ENCODE data around the gene SH2B2.

Gene SH2B2

GRCh38 chr7:102266541-102266940, 20.1 kb upstream of the SH2B2 start:
- no peak for DNase-seq (ENCODE audit: low spot score)
- FAIRE-seq = no peak

- FAIRE-seq = no peak
Measured at GRCh38 chr7:102268635-102269034, 18.0 kb upstream of the SH2B2 start.

GRCh38 chr7:102270178-102270887, 16.3 kb upstream of the SH2B2 start:
- DNase-seq (ENCODE audit: low spot score) = no peak
- no peak for FAIRE-seq

More at GRCh38 chr7:102268635-102269034, 18.0 kb upstream of the SH2B2 start:
- DNase-seq (ENCODE audit: low spot score) = no peak

- FAIRE-seq (no peak), DNase-seq (ENCODE audit: low spot score) (no peak)
Measured at GRCh38 chr7:102271158-102271798, 15.4 kb upstream of the SH2B2 start.

DNA sequence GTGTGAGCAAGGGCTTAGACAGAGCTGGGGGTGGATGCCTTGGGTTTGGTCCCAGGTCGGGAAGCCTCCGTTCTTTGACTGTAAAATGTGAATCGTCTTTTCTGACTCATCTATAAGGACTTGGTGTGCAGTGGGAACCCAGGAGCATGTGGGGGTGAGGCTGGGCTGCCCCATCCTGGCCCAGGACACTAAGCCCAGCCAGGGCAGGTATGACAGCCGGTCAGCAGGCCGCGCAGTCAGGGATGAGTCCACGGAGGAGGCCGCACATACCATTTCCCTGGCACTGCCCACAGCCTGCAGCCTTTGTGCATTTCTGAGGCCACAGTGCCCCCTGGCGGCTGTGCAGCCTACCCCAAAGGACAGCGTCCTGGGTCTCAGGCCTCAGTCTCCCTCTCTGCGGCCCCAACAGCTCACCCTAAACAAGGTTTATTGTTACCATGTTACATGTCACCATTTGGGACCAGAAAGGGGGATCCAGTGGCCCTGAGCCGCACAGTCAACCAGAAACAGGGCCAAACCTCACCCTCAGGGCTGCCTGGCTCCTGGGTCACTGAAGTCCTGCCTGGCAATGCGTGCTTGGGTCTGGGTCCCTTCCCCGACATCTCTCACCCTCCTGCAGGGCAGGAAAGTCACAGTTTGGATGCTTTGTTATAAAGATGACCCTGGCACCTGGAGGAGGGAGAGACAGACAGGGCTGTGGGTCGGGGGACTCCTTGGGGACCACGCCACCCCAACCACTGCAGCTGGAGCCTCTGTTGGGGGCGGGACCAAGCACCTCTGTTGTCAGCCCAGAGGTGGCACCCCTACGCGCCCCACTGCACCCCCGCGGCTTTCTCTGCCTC, 14.4 kb upstream of the SH2B2 start:
- FAIRE-seq (no peak), DNase-seq (ENCODE audit: low spot score) (peak; percentile 76)

DNA sequence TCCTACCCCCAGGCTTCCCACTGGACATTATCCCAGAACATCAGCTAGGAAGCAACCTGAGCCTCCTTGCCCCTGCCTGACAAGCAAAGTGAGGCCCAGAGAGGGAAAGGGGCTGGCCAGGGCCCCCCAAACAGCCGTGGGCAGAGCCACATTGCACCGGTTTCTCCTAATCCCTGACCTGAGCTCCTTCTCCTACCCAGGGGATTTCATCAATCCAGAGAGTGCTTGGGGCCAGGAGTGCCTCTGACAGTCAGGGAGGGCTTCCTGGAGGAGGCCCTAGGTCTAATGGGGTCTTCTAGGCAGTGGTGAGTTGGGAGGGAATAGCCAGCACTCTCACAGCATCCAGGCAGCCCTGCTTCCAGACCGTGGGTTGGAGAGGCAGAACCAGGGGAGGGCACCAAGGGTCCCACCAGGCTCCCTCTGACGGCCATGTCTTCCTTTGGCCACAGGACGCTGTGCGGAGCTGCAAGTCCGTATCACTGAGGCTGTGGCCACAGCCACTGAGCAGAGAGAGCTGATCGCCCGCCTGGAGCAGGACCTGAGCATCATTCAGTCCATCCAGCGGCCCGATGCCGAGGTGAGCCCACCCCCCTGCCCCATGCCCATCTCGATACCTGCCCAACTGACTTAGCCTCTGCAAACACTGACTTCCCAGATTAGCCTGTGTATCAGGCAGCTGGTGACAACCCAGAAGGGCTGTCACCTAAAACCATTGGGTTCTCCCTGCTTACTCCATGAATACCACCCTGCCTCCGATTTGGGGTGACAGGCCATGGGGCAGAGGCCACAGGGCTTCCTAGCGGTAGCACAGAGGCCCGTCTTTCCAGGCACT, 13.5 kb upstream of the SH2B2 start:
- DNase-seq (ENCODE audit: low spot score) (no peak), FAIRE-seq (no peak)

DNA sequence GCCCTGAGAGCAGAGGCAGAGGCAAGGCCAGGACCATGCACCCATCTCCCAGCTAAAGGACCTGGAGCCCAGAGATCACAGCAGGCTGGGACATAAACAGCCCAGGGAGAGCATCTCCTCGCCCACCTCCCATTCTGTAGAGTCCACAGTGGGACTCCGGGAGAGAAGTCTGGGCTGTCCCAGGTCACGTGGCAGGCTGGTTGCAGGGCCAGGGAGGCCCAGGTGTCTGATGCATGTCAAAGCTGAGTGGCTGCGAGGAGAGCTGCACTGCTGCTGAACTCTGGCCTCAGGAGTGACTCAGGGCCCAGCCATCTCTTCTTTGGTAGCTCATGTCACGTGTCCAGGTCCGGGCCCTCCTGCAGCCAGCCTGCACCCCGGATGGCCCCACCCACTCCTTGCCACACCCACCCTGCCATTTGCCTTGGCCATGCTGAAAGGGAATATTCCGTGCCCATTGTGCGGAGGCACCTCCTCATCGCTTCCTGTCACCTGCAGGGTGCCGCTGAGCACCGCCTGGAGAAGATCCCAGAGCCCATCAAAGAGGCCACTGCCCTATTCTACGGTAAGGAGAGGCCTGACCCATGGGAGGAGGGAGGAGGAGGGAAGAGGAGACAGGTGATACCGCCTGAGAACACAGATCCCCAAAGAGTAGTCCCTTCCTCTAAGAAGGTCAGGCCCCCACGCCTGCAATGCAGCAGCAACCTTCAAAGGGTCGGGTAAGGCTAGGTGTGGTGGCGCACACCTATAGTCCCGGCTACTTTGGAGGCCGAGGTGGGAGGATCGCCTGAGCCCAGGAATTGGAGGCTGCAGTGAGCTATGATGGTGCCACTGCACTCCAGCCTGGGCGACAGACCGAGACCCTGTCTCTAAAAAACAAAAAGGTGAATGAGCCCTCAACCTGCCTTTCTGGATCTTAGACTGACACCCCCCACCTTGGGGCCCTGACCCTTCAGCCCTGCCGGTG, 12.6 kb upstream of the SH2B2 start:
- FAIRE-seq (no peak), DNase-seq (ENCODE audit: low spot score) (peak; percentile 80)

GRCh38 chr7:102275123-102275703, 11.5 kb upstream of the SH2B2 start:
- FAIRE-seq = no peak

GRCh38 chr7:102277901-102278300, 8.8 kb upstream of the SH2B2 start:
- FAIRE-seq (no peak), DNase-seq (ENCODE audit: low spot score) (no peak)

More at GRCh38 chr7:102275123-102275703, 11.5 kb upstream of the SH2B2 start:
- DNase-seq (ENCODE audit: low spot score) = no peak

DNA sequence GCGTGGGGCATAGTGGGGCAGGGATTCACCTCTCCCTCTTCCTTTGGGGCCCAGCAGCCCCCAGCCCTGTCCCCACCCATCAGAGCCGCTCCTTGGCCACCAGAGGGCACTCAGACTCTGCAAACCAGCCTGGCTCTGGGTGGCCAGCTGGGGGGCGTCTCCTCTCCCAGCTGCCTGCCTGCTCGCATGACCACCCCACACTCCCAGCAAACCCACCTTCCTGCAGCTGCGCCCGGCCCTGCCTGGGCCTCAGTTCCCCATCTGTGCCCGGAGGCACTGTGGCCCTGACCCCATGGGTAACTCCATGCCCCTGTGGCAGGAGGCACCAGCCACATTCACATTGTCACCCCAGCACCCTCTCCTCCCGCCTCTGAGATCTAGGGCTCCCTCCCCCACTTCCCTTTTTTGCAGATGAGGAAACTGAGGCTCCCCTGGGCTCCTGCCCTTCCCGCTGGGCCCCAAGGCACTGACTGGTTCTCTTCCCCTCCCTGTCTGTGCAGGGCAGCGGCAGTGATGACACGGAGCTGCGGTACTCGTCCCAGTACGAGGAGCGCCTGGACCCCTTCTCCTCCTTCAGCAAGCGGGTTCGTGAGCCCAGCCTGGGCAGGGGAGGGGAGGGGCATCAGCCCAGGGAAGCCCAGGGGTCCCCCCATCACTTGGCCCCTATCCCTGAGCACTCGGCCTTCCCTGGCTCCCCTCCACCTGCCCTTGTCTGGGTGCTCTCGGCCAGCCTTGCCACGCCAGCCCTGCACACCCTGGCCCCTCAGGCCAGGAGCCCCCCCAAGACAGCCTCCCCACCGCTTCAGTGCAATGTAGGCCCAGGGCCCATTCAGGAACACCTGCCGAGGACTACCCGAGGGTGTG, 6.9 kb upstream of the SH2B2 start:
- DNase-seq (ENCODE audit: low spot score) (peak; percentile 50), FAIRE-seq (no peak)

GRCh38 chr7:102280521-102280920, 6.1 kb upstream of the SH2B2 start:
- no peak for FAIRE-seq
- no peak for DNase-seq (ENCODE audit: low spot score)

GRCh38 chr7:102281785-102282184, 4.9 kb upstream of the SH2B2 start:
- DNase-seq (ENCODE audit: low spot score) (no peak), FAIRE-seq (no peak)

DNA sequence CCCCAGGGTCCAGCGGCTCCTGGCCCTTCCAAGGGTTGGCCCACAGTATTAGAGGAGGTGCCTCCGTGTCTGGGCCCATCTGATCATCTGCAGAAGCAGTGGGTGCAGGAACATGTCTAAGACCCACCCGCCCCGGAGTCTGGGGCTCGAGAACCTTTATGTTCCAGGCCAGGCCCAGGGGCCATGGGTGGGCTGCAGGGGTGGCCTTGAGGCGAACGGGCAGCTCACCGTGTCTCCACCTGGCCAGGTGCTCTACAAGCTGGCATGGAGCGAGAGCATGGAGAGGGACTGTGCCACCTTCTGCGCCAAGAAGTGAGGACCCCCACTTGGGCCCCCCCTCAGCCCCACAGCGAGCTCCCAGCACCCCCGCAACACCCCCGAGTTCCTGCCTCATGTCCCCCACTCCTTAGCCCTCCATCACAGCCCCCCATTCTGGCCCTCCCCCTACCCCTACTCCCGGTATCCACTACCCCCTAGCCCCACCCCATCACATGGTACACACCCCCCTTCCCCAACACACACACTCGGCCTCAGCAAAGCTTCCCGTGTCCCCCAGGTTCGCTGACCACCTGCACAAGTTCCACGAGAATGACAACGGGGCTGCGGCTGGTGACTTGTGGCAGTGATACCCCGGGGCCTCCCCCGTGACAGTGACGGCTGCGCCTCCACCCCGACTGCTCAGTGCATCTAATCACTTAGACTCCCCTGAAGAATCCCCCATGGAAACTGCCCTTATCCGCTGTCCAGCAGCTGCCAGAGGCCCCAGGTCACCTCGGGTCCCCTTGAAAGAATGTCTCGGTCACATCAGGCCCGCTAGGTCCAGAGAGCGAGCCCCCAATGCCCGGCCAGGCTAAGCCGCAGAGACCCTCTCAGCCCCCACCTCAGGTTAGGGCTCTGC, 4.0 kb upstream of the SH2B2 start:
- DNase-seq (ENCODE audit: low spot score) (no peak), FAIRE-seq (no peak)

GRCh38 chr7:102283477-102284189, 3.0 kb upstream of the SH2B2 start:
- DNase-seq (ENCODE audit: low spot score) (no peak), FAIRE-seq (no peak)

DNA sequence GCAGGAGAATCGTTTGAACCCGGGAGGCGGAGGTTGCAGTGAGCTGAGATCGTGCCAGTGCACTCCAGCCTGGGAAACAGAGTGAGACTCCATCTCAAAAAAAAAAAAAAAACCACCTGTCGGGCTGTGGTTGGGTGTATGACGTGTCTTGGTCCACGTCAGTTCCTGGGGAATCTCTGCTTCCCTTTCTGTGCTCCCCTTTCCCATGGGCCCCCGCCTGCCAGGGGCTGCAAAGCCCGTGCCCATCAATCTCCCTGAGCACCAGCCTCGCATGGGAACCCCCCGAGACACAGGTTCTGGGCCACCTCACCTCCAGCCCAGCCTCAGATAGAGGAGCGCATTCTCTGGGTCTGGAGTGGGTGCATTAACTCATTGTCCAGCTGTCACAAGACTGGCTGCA, 2.3 kb upstream of the SH2B2 start:
- DNase-seq (ENCODE audit: low spot score) (no peak), FAIRE-seq (no peak)

DNA sequence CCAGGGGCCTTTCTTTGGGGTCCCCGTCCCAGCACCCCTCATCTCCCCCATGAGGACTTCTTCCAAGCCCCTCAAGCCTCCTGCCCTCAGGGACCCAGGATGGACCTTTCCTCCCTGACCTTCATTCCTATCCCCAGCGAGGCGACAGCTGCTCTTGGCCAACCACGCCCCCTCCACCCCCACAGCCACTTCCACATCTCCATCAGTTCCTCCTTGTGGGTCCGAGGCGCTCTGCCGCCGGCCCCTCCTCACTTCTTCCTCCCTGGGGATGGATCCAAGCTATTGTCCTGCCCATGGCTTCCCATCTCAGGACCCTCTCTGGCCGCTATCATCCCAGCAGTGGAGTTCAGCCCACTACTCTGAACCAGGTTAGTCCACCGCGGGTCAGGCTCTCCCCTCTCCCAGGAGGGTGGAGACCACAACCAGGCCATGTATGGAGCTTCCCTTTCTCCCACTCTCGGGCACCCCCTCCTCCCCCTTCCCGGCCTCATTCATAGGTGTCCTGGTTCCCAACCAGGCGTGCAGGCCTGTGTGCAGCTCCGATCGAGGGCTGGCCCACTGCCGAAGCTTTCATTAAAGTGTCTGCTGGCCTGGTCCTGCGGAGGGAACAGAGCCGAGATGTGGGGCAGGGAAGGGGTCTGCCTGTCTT, 1.7 kb upstream of the SH2B2 start:
- DNase-seq (ENCODE audit: low spot score) = no peak
- FAIRE-seq = no peak
